Epithelial cell of proximal tubule (primary cell): ENCODE data around the gene KRTAP16-1. TPM values are rescaled to one million over a fixed set of nuclear protein-coding genes. Genes with fewer than 3 reads are reported as not detected.

Source experiments
- DNase-seq: peaks from one replicate; pipeline ENCODE4 v3.0.0-alpha.2; 2011; ENCODE audit warnings: low read depth
- H3K4me3 ChIP-seq: 2 replicates; pipeline ENCODE4 v1.5.1; 2011; ENCODE audit warnings: low read depth, mild to moderate bottlenecking, low read length
- total RNA-seq: library from RNA; depleted of rRNA; stranded (reverse); fragments of >200 nt; gene quantifications from 2 replicates; pipeline ENCODE4 v1.2.3, GENCODE V29; 2015
- TF ChIP-seq, protein P1 (sequence below): conservative IDR thresholded peaks from 2 replicates; pipeline ENCODE4 v1.5.1; 2012; ENCODE audit warnings: low read depth, mild to moderate bottlenecking, low read length

KRTAP16-1 gene
- total RNA-seq, 1 donor from 2014 or later = not detected

GRCh38 chr17:41335747-41336146 is 26.6 kb upstream of the KRTAP16-1 start:
- DNase-seq = no peak
- TF ChIP-seq, protein P1, sequence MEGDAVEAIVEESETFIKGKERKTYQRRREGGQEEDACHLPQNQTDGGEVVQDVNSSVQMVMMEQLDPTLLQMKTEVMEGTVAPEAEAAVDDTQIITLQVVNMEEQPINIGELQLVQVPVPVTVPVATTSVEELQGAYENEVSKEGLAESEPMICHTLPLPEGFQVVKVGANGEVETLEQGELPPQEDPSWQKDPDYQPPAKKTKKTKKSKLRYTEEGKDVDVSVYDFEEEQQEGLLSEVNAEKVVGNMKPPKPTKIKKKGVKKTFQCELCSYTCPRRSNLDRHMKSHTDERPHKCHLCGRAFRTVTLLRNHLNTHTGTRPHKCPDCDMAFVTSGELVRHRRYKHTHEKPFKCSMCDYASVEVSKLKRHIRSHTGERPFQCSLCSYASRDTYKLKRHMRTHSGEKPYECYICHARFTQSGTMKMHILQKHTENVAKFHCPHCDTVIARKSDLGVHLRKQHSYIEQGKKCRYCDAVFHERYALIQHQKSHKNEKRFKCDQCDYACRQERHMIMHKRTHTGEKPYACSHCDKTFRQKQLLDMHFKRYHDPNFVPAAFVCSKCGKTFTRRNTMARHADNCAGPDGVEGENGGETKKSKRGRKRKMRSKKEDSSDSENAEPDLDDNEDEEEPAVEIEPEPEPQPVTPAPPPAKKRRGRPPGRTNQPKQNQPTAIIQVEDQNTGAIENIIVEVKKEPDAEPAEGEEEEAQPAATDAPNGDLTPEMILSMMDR = no peak
- no peak overlapping the region for H3K4me3 ChIP-seq

GRCh38 chr17:41334385-41335305 is 25.5 kb upstream of the KRTAP16-1 start:
- TF ChIP-seq, protein P1 = no peak
- DNase-seq = no peak
- no peak overlapping the region for H3K4me3 ChIP-seq

DNA sequence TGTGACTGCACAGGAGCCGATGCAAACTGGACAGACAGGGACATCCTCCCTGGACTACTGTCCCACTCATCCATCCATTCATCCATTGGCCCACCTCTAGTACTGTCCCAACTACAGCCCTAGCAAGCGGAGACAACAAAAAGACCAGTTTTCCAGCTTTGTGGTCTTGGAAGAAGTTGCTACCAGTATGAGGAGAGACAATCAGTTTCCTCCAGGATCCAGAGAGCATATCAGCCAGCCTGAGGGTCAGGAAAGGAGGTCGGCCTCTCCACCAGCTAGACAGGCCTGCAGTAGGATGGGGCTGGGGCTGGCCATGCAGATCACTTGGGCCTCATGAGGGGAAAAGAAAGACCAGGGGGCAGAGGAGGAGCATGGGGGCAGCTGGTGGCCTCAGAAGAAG is 24.7 kb upstream of the KRTAP16-1 start:
- no peak for DNase-seq
- H3K4me3 ChIP-seq = no peak overlapping the region
- TF ChIP-seq, protein P1 = no peak

DNA sequence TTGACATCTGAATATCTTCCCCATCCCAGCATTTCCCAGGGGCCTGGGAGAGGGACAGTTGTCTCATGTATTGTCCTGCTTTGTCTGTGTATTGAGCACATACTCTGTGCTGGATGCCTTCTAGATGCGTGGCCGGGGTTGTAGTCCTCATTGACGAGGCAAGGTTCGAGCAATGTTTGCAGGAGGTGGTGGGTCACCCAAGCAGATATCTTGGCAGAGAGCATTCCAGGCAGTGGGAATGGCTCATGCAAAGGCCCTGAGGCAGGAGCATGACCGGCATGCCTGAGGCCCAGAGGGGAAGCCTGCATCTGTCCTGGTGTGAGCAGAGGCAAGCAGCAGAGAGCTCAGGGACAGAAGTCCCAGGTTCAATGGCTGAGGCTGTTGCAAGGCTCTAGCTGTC is 24.0 kb upstream of the KRTAP16-1 start:
- TF ChIP-seq, protein P1 = no peak
- no peak for DNase-seq
- no peak overlapping the region for H3K4me3 ChIP-seq

DNA sequence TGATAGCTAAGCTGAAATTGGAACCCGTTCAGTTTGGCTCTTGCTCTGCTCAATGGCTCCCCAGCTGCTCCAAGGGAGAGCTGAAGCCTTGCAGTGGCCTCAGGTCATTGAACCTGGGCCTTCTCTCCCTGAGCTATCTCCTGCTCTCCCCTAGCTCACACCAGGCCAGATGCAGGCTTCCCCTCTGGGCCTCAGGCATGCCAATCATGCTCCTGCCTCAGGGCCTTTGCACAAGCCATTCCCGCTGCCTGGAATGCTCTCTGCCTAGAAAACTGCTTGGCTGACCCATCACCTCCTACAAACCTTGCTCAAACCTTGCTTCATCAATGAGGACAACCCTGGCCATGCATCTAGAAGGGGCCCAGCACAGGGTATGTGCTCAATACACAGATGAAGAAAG is 23.1 kb upstream of the KRTAP16-1 start:
- no peak for DNase-seq
- H3K4me3 ChIP-seq = no peak overlapping the region
- TF ChIP-seq, protein P1 = no peak

GRCh38 chr17:41331606-41332005 is 22.5 kb upstream of the KRTAP16-1 start:
- no peak overlapping the region for H3K4me3 ChIP-seq
- TF ChIP-seq, protein P1 = no peak
- no peak for DNase-seq

- DNase-seq = peak; percentile 13
- no peak overlapping the region for H3K4me3 ChIP-seq
- TF ChIP-seq, protein P1 = peak; percentile 85
Measured at GRCh38 chr17:41329279-41329948, 20.3 kb upstream of the KRTAP16-1 start.
